SK-N-SH (cell line): Measurements from ENCODE around the gene PRAMEF2. TPM values are rescaled to one million over a fixed set of nuclear protein-coding genes. Genes with fewer than 3 reads are reported as not detected.
"Not testable (repeated sequence)": the region's sequence is repeated elsewhere in the genome, so short reads cannot be mapped to it uniquely, and the experiment has no call there.

ENCODE experiments used
- CTCF ChIA-PET: fragments of 300-600, 350-600 bp; formaldehyde crosslinking; extraction: SDS; loops from one replicate; lab custom pipeline; 2021; lab: Yijun Ruan, JAX
- POLR2A ChIA-PET: fragments of 350-600 bp; sonication (Branson Sonifier 250); formaldehyde crosslinking; extraction: SDS; loops from one replicate; lab custom pipeline; 2020; ENCODE audit warnings: antibody characterized with exemption, inconsistent platforms; lab: Yijun Ruan, JAX
- DNase-seq: peaks from one replicate; pipeline ENCODE4 v3.0.0; 2012
- H2AFZ ChIP-seq: fragments of 200-600 bp; sonication (generic); 2 replicates; pipeline ENCODE4 v1.8.1; 2016; ENCODE audit warnings: antibody characterized with exemption, mild to moderate bottlenecking, low read depth
- H3F3A ChIP-seq: fragments of 200-600 bp; sonication (generic); replicated peaks from 2 replicates; pipeline ENCODE3; 2016; ENCODE audit warnings: antibody characterized with exemption, mild to moderate bottlenecking; ENCODE audit not compliant: insufficient read depth
- H3K27ac ChIP-seq, 2 experiments: fragments of 200-500 bp in 1 of 2; fragments of 200-600 bp in 1 of 2; sonication (Bioruptor generic) in 1 of 2; sonication (generic), shearing (Covaris generic) in 1 of 2; 2 replicates each; pipeline versions ENCODE4 v1.5.1 to v1.6.1; 2014 to 2016; ENCODE audit warnings: low read depth in 2 of 2, inconsistent platforms in 1 of 2, low read length in 1 of 2, mild to moderate bottlenecking in 1 of 2, mixed read lengths in 1 of 2
- H3K27me3 ChIP-seq: fragments of 200-600 bp; sonication (generic), shearing (Covaris generic); 2 replicates; pipeline ENCODE4 v1.6.1; 2016; ENCODE audit warnings: mixed run types; ENCODE audit not compliant: insufficient read depth
- H3K36me3 ChIP-seq, 2 experiments: fragments of 200-500 bp in 1 of 2; fragments of 200-600 bp in 1 of 2; sonication (Bioruptor generic) in 1 of 2; sonication (generic) in 1 of 2; replicated peaks in 1 of 2; 2 replicates each; pipeline versions ENCODE3 to v1.5.1; 2014 to 2016; ENCODE audit warnings: low read length in 1 of 2, mild to moderate bottlenecking in 1 of 2; ENCODE audit not compliant: insufficient read depth in 2 of 2, control insufficient read depth in 1 of 2
- H3K4me1 ChIP-seq, 2 experiments: fragments of 200-500 bp in 1 of 2; fragments of 200-600 bp in 1 of 2; sonication (Bioruptor generic) in 1 of 2; sonication (generic), shearing (Covaris generic) in 1 of 2; 2 replicates each; pipeline versions ENCODE4 v1.5.1 to v1.6.1; 2014 to 2016; ENCODE audit warnings: low read depth in 1 of 2, low read length in 1 of 2, mixed run types in 1 of 2; ENCODE audit not compliant: insufficient read depth in 2 of 2, control insufficient read depth in 1 of 2
- H3K4me2 ChIP-seq: fragments of 200-600 bp; sonication (generic), shearing (Covaris generic); 2 replicates; pipeline ENCODE4 v1.6.1; 2017; ENCODE audit warnings: mixed run types
- H3K4me3 ChIP-seq, 2 experiments: fragments of 200-500 bp in 1 of 2; fragments of 200-600 bp in 1 of 2; sonication (Bioruptor generic) in 1 of 2; sonication (generic), shearing (Covaris generic) in 1 of 2; 2 replicates each; pipeline versions ENCODE4 v1.5.1 to v1.8.1; 2014 to 2016; ENCODE audit warnings: low read depth in 2 of 2, inconsistent platforms in 1 of 2, low read length in 1 of 2, mild to moderate bottlenecking in 1 of 2, mixed read lengths in 1 of 2, moderate library complexity in 1 of 2
- H3K79me2 ChIP-seq: fragments of 200-600 bp; sonication (generic); 2 replicates; pipeline ENCODE4 v1.8.1; 2017; ENCODE audit warnings: mild to moderate bottlenecking; ENCODE audit not compliant: insufficient read depth
- H3K9ac ChIP-seq: fragments of 200-600 bp; sonication (generic); 2 replicates; pipeline ENCODE4 v1.6.1; 2017; ENCODE audit warnings: mixed run types
- H3K9me2 ChIP-seq: fragments of 200-600 bp; sonication (generic); 2 replicates; pipeline ENCODE4 v1.6.1; 2017; ENCODE audit warnings: mixed run types
- H3K9me3 ChIP-seq: fragments of 200-600 bp; sonication (generic); 2 replicates; pipeline ENCODE4 v1.6.1; 2017; ENCODE audit warnings: mixed run types, mild to moderate bottlenecking, moderate library complexity
- H4K20me1 ChIP-seq: fragments of 200-600 bp; sonication (generic); 2 replicates; pipeline ENCODE4 v1.6.1; 2017; ENCODE audit warnings: mild to moderate bottlenecking, mixed run types; ENCODE audit not compliant: insufficient read depth
- WGBS: methylation state at CpG from one replicate; pipeline ENCODE4 v1.1.6; 2017; ENCODE audit warnings: low lambda C conversion rate; 5-methylcytosine and 5-hydroxymethylcytosine counted together
- polyA plus RNA-seq, 3 experiments: library from polyadenylated mRNA; depleted of rRNA; stranded (reverse); fragments of >200 nt; gene quantifications; 2 replicates each; pipeline ENCODE4 v1.2.3, GENCODE V29; 2012

PRAMEF2 gene
- polyA plus RNA-seq, 1 of the 3 experiments (the other 2 are of a cell fraction) = not detected

GRCh38 chr1:12878453-12878852 is 21.6 kb downstream of the PRAMEF2 start:
- CTCF ChIA-PET, H2AFZ ChIP-seq, H3K9me2 ChIP-seq, H4K20me1 ChIP-seq, H3K36me3 ChIP-seq, H3K9me3 ChIP-seq, H3K27me3 ChIP-seq, H3K4me2 ChIP-seq, DNase-seq, H3K4me1 ChIP-seq, H3K79me2 ChIP-seq, POLR2A ChIA-PET, H3K4me3 ChIP-seq, H3K9ac ChIP-seq, H3F3A ChIP-seq, H3K27ac ChIP-seq: not testable (repeated sequence)
- WGBS = 0% methylated on average over 3 of the region's 4 CpGs

- H3K27ac ChIP-seq, POLR2A ChIA-PET, H2AFZ ChIP-seq, H3F3A ChIP-seq, H3K9me2 ChIP-seq, H3K36me3 ChIP-seq, CTCF ChIA-PET, H3K9me3 ChIP-seq, H3K9ac ChIP-seq, H3K4me1 ChIP-seq, DNase-seq, H3K4me3 ChIP-seq, H3K4me2 ChIP-seq, H3K27me3 ChIP-seq, H3K79me2 ChIP-seq, H4K20me1 ChIP-seq: not testable (repeated sequence)
- WGBS = 0% methylated on average over 3 of the region's 3 CpGs
Measured at GRCh38 chr1:12886101-12886500, 29.2 kb downstream of the PRAMEF2 start, which contains the start of gene PRAMEF4. PRAMEF4 (minus strand) TSS chr1:12886201; CDS start chr1:12883394, 2,807 bp downstream.

- H3K9ac ChIP-seq, H3K9me3 ChIP-seq, POLR2A ChIA-PET, H3K27ac ChIP-seq, H3K36me3 ChIP-seq, H4K20me1 ChIP-seq, DNase-seq, CTCF ChIA-PET, H3K4me1 ChIP-seq, H3F3A ChIP-seq, H2AFZ ChIP-seq, H3K27me3 ChIP-seq, H3K79me2 ChIP-seq, H3K9me2 ChIP-seq, H3K4me2 ChIP-seq, H3K4me3 ChIP-seq: not testable (repeated sequence)
- no CpG with 5 or more reads among the region's 1 CpG for WGBS
Measured at GRCh38 chr1:12898170-12898569, 41.3 kb downstream of the PRAMEF2 start, which contains the start of gene PRAMEF10. PRAMEF10 (minus strand) TSS chr1:12898270; CDS start chr1:12895847, 2,423 bp downstream.

- H3K4me1 ChIP-seq, DNase-seq, H3K9me3 ChIP-seq, H3K9ac ChIP-seq, H3K4me2 ChIP-seq, H2AFZ ChIP-seq, H3K36me3 ChIP-seq, H3K4me3 ChIP-seq, H3K27me3 ChIP-seq, CTCF ChIA-PET, POLR2A ChIA-PET, H3K79me2 ChIP-seq, H4K20me1 ChIP-seq, H3K9me2 ChIP-seq, H3F3A ChIP-seq, H3K27ac ChIP-seq: not testable (repeated sequence)
Measured at GRCh38 chr1:12899186-12899585, 42.3 kb downstream of the PRAMEF2 start.

GRCh38 chr1:12903793-12904572 is 47.1 kb downstream of the PRAMEF2 start:
- H3K4me2 ChIP-seq, H3K9me3 ChIP-seq, H3K9me2 ChIP-seq, H2AFZ ChIP-seq, POLR2A ChIA-PET, H3K4me3 ChIP-seq, H3K4me1 ChIP-seq, H3K79me2 ChIP-seq, H4K20me1 ChIP-seq, CTCF ChIA-PET, DNase-seq, H3F3A ChIP-seq, H3K27me3 ChIP-seq, H3K36me3 ChIP-seq, H3K27ac ChIP-seq, H3K9ac ChIP-seq: not testable (repeated sequence)
- 17% methylated on average over 5 of the region's 5 CpGs for WGBS
